ENCODE measurements around the gene TOX2. TPM values are rescaled to one million over a fixed set of nuclear protein-coding genes. Genes with fewer than 3 reads are reported as not detected.
A peak's percentile ranks its signal among the peaks of the same experiment; 100 is the strongest.

TOX2 gene
- total RNA-seq, 2 donors from 2014 or later, result 17.5 to 42.8 TPM

- DNase-seq (peak in 1 of 2 donors; percentile 24), ATAC-seq (replicated peaks in 1 of 2) (no peak)
- no peak overlapping the region for H3K27ac Mint-ChIP-seq
- no peaks in the 10 kb centered on the region for H3K36me3 Mint-ChIP-seq (ENCODE audit: insufficient read depth in 2 of 2)
- peaks cover 13% of the 10 kb centered on the region for H3K27me3 Mint-ChIP-seq (ENCODE audit: low read depth)
- peaks cover 24% of the 10 kb centered on the region for H3K4me1 Mint-ChIP-seq (ENCODE audit: low read depth)
- H3K4me3 Mint-ChIP-seq, result no peak overlapping the region
- H3K9me3 Mint-ChIP-seq, result no peaks in the 10 kb centered on the region
Measured at GRCh38 chr20:44010162-44010704, 95.6 kb downstream of the TOX2 start.

GRCh38 chr20:44011251-44011940 is 96.7 kb downstream of the TOX2 start:
- Mint-ChIP-seq H3K9me3 (no peaks in the 10 kb centered on the region), H3K27me3 (ENCODE audit: low read depth) (peaks cover 11% of the 10 kb centered on the region), H3K4me3 (no peak overlapping the region), H3K4me1 (ENCODE audit: low read depth) (peaks cover 24% of the 10 kb centered on the region), H3K27ac (peak overlapping the region; percentile 47), H3K36me3 (ENCODE audit: insufficient read depth in 2 of 2) (no peaks in the 10 kb centered on the region)
- ATAC-seq (replicated peaks in 1 of 2), result peak in 1 of 2 donors; percentile 39
- DNase-seq, result no peak

- no peak for DNase-seq
- Mint-ChIP-seq H3K4me1 (ENCODE audit: low read depth) (peaks cover 24% of the 10 kb centered on the region), H3K4me3 (no peak overlapping the region), H3K9me3 (no peaks in the 10 kb centered on the region), H3K27me3 (ENCODE audit: low read depth) (peaks cover 11% of the 10 kb centered on the region), H3K36me3 (ENCODE audit: insufficient read depth in 2 of 2) (no peaks in the 10 kb centered on the region), H3K27ac (no peak overlapping the region)
- ATAC-seq (replicated peaks in 1 of 2), result no peak
Measured at GRCh38 chr20:44012466-44013226, 98.0 kb downstream of the TOX2 start.

- ATAC-seq (replicated peaks in 1 of 2), result no peak
Measured at GRCh38 chr20:44014807-44015732, 100.4 kb downstream of the TOX2 start.

GRCh38 chr20:44015733-44016103 is 101.1 kb downstream of the TOX2 start:
- Mint-ChIP-seq H3K9me3 (no peaks in the 10 kb centered on the region), H3K36me3 (ENCODE audit: insufficient read depth in 2 of 2) (no peaks in the 10 kb centered on the region), H3K27ac (no peak overlapping the region), H3K4me1 (ENCODE audit: low read depth) (peaks cover 40% of the 10 kb centered on the region), H3K4me3 (no peak overlapping the region), H3K27me3 (ENCODE audit: low read depth) (peaks cover 8% of the 10 kb centered on the region)
- DNase-seq (no peak), ATAC-seq (replicated peaks in 1 of 2) (no peak)

More at GRCh38 chr20:44014807-44015732, 100.4 kb downstream of the TOX2 start:
- DNase-seq, result no peak
- Mint-ChIP-seq H3K9me3 (no peaks in the 10 kb centered on the region), H3K4me3 (no peak overlapping the region), H3K36me3 (ENCODE audit: insufficient read depth in 2 of 2) (no peaks in the 10 kb centered on the region), H3K27ac (no peak overlapping the region), H3K4me1 (ENCODE audit: low read depth) (peaks cover 44% of the 10 kb centered on the region), H3K27me3 (ENCODE audit: low read depth) (peaks cover 11% of the 10 kb centered on the region)

- Mint-ChIP-seq H3K36me3 (ENCODE audit: insufficient read depth in 2 of 2) (no peaks in the 10 kb centered on the region), H3K4me1 (ENCODE audit: low read depth) (peaks cover 32% of the 10 kb centered on the region), H3K9me3 (no peaks in the 10 kb centered on the region), H3K4me3 (no peak overlapping the region), H3K27me3 (ENCODE audit: low read depth) (peaks cover under 1% of the 10 kb centered on the region), H3K27ac (no peak overlapping the region)
- no peak for DNase-seq
- no peak for ATAC-seq (replicated peaks in 1 of 2)
Measured at GRCh38 chr20:44016525-44016924, 101.9 kb downstream of the TOX2 start.

GRCh38 chr20:44017211-44017610 is 102.6 kb downstream of the TOX2 start:
- Mint-ChIP-seq H3K9me3 (no peaks in the 10 kb centered on the region), H3K36me3 (ENCODE audit: insufficient read depth in 2 of 2) (no peaks in the 10 kb centered on the region), H3K4me3 (no peak overlapping the region), H3K4me1 (ENCODE audit: low read depth) (peaks cover 27% of the 10 kb centered on the region), H3K27me3 (ENCODE audit: low read depth) (no peaks in the 10 kb centered on the region), H3K27ac (no peak overlapping the region)
- DNase-seq (no peak), ATAC-seq (replicated peaks in 1 of 2) (no peak)

- Mint-ChIP-seq H3K4me1 (ENCODE audit: low read depth) (peaks cover 30% of the 10 kb centered on the region), H3K36me3 (ENCODE audit: insufficient read depth in 2 of 2) (no peaks in the 10 kb centered on the region), H3K27me3 (ENCODE audit: low read depth) (no peaks in the 10 kb centered on the region), H3K4me3 (no peak overlapping the region), H3K27ac (no peak overlapping the region), H3K9me3 (no peaks in the 10 kb centered on the region)
- DNase-seq (no peak), ATAC-seq (replicated peaks in 1 of 2) (no peak)
Measured at GRCh38 chr20:44017905-44018258, 103.2 kb downstream of the TOX2 start.

GRCh38 chr20:44018259-44018941 is 103.7 kb downstream of the TOX2 start:
- H3K9me3 Mint-ChIP-seq, result no peaks in the 10 kb centered on the region
- peaks cover 5% of the 10 kb centered on the region for H3K27me3 Mint-ChIP-seq (ENCODE audit: low read depth)
- H3K27ac Mint-ChIP-seq, result no peak overlapping the region
- H3K4me3 Mint-ChIP-seq, result no peak overlapping the region
- no peak for DNase-seq
- no peak for ATAC-seq (replicated peaks in 1 of 2)
- H3K4me1 Mint-ChIP-seq (ENCODE audit: low read depth), result peaks cover 30% of the 10 kb centered on the region
- H3K36me3 Mint-ChIP-seq (ENCODE audit: insufficient read depth in 2 of 2), result no peaks in the 10 kb centered on the region

GRCh38 chr20:44018942-44019637 is 104.4 kb downstream of the TOX2 start:
- peak in 1 of 2 donors; percentile 5 for ATAC-seq (replicated peaks in 1 of 2)

GRCh38 chr20:44019638-44020335 is 105.1 kb downstream of the TOX2 start:
- ATAC-seq (replicated peaks in 1 of 2) (peak; percentile 51 to 61), DNase-seq (peak; percentile 32 to 33)
- Mint-ChIP-seq H3K4me3 (peak overlapping the region; percentile 64 to 71), H3K27me3 (ENCODE audit: low read depth) (peaks cover 10% of the 10 kb centered on the region), H3K9me3 (no peaks in the 10 kb centered on the region), H3K4me1 (ENCODE audit: low read depth) (peaks cover 30% of the 10 kb centered on the region), H3K27ac (no peak overlapping the region), H3K36me3 (ENCODE audit: insufficient read depth in 2 of 2) (no peaks in the 10 kb centered on the region)

More at GRCh38 chr20:44018942-44019637, 104.4 kb downstream of the TOX2 start:
- DNase-seq, result no peak
- peaks cover 10% of the 10 kb centered on the region for H3K27me3 Mint-ChIP-seq (ENCODE audit: low read depth)
- no peaks in the 10 kb centered on the region for H3K36me3 Mint-ChIP-seq (ENCODE audit: insufficient read depth in 2 of 2)
- no peak overlapping the region for H3K27ac Mint-ChIP-seq
- peaks cover 30% of the 10 kb centered on the region for H3K4me1 Mint-ChIP-seq (ENCODE audit: low read depth)
- no peaks in the 10 kb centered on the region for H3K9me3 Mint-ChIP-seq
- peak overlapping the region; percentile 64 to 71 for H3K4me3 Mint-ChIP-seq

All from activated T-cell treated with anti-CD3 and anti-CD28 coated beads, Interleukin-2, amount 50 U/mL, for 72 hours (primary cell).